Ishikawa (cell line): Measurements from ENCODE around the gene BRD9.

Experiments used
- CEBPB ChIP-seq: IDR thresholded peaks from 2 replicates; pipeline ENCODE4 v1.6.1; 2012
- CREB1 ChIP-seq: IDR thresholded peaks from 2 replicates; pipeline ENCODE4 v1.6.1; 2012; ENCODE audit warnings: low read depth
- EGR1 ChIP-seq: IDR thresholded peaks from 2 replicates; pipeline ENCODE4 v1.6.1; 2012
- EP300 ChIP-seq: IDR thresholded peaks from 2 replicates; pipeline ENCODE4 v1.6.1; 2012; ENCODE audit warnings: borderline replicate concordance
- FOXM1 ChIP-seq: IDR thresholded peaks from 2 replicates; pipeline ENCODE4 v1.6.1; 2012; ENCODE audit warnings: low read depth, borderline replicate concordance
- MAX ChIP-seq: IDR thresholded peaks from 2 replicates; pipeline ENCODE4 v1.6.1; 2012
- NFIC ChIP-seq: IDR thresholded peaks from 2 replicates; pipeline ENCODE4 v1.6.1; 2012
- RAD21 ChIP-seq: IDR thresholded peaks from 2 replicates; pipeline ENCODE4 v1.6.1; 2012; ENCODE audit warnings: low read depth
- REST ChIP-seq: IDR thresholded peaks from 2 replicates; pipeline ENCODE4 v1.6.1; 2012; ENCODE audit warnings: low read depth, mild to moderate bottlenecking
- TAF1 ChIP-seq: IDR thresholded peaks from 2 replicates; pipeline ENCODE4 v1.6.1; 2012; ENCODE audit warnings: low read depth, mild to moderate bottlenecking
- TCF12 ChIP-seq: IDR thresholded peaks from 2 replicates; pipeline ENCODE4 v1.6.1; 2012; ENCODE audit warnings: low read depth
- TEAD4 ChIP-seq: IDR thresholded peaks from 2 replicates; pipeline ENCODE4 v1.6.1; 2012
- YY1 ChIP-seq: IDR thresholded peaks from 2 replicates; pipeline ENCODE4 v1.6.1; 2012; ENCODE audit warnings: low read depth
- ZBTB7A ChIP-seq: IDR thresholded peaks from 2 replicates; pipeline ENCODE4 v1.6.1; 2012; ENCODE audit warnings: low read depth
- TF ChIP-seq, protein P1 (sequence below): IDR thresholded peaks from 2 replicates; pipeline ENCODE4 v1.6.1; 2012

Gene BRD9

GRCh38 chr5:861442-862366 lies 30.9 kb downstream of the BRD9 start:
- no peak for TF ChIP-seq NFIC
- no peak for TF ChIP-seq RAD21
- TF ChIP-seq, protein P1, sequence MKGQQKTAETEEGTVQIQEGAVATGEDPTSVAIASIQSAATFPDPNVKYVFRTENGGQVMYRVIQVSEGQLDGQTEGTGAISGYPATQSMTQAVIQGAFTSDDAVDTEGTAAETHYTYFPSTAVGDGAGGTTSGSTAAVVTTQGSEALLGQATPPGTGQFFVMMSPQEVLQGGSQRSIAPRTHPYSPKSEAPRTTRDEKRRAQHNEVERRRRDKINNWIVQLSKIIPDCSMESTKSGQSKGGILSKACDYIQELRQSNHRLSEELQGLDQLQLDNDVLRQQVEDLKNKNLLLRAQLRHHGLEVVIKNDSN: no peak
- no peak for TF ChIP-seq FOXM1
- TF ChIP-seq EP300: no peak
- TF ChIP-seq TCF12: no peak
- TF ChIP-seq MAX: no peak
- TF ChIP-seq CEBPB: no peak
- no peak for TF ChIP-seq TAF1
- TF ChIP-seq YY1: no peak
- no peak for TF ChIP-seq EGR1
- TF ChIP-seq REST: no peak
- no peak for TF ChIP-seq TEAD4
- TF ChIP-seq CREB1: no peak
- TF ChIP-seq ZBTB7A: no peak

GRCh38 chr5:860506-861150 lies 32.0 kb downstream of the BRD9 start:
- no peak for TF ChIP-seq TAF1
- no peak for TF ChIP-seq MAX
- TF ChIP-seq YY1: no peak
- no peak for TF ChIP-seq TEAD4
- TF ChIP-seq, protein P1: no peak
- TF ChIP-seq ZBTB7A: no peak
- no peak for TF ChIP-seq CEBPB
- no peak for TF ChIP-seq EP300
- TF ChIP-seq FOXM1: no peak
- TF ChIP-seq RAD21: no peak
- TF ChIP-seq CREB1: no peak
- no peak for TF ChIP-seq REST
- no peak for TF ChIP-seq EGR1
- TF ChIP-seq TCF12: no peak
- TF ChIP-seq NFIC: no peak

GRCh38 chr5:859798-860296 lies 32.8 kb downstream of the BRD9 start:
- no peak for TF ChIP-seq FOXM1
- no peak for TF ChIP-seq ZBTB7A
- no peak for TF ChIP-seq REST
- TF ChIP-seq, protein P1: no peak
- TF ChIP-seq CREB1: no peak
- no peak for TF ChIP-seq RAD21
- TF ChIP-seq TEAD4: no peak
- TF ChIP-seq TCF12: no peak
- no peak for TF ChIP-seq NFIC
- TF ChIP-seq TAF1: no peak
- no peak for TF ChIP-seq MAX
- no peak for TF ChIP-seq YY1
